Activated CD4-positive, alpha-beta T cell treated with anti-CD3 and anti-CD28 coated beads for 4 hours (primary cell): ENCODE data around the gene C6orf141.

ENCODE experiments used
- DNase-seq, 2 donors: peaks; one replicate each; pipeline ENCODE4 v3.0.0-alpha.2; 2020

The C6orf141 gene

DNA sequence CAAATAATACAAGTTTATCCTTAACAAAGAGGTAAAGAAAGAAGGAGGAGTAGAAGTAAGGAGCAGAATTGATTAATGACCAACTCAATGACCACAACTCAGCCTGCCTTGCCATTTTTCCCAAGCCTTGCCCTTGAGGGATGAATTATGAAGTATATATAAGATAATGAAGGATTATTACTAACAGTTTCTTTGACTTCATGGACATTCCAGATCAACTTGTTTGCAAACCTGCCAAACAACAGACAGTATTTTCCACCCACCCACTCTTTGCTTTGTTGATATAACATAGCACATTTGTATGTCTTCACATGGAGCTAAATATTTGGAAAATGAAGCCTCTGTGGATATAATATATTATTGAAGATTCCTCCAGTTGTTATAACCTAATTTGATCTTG lies 9.9 kb upstream of the C6orf141 start:
- DNase-seq = no peak

DNA sequence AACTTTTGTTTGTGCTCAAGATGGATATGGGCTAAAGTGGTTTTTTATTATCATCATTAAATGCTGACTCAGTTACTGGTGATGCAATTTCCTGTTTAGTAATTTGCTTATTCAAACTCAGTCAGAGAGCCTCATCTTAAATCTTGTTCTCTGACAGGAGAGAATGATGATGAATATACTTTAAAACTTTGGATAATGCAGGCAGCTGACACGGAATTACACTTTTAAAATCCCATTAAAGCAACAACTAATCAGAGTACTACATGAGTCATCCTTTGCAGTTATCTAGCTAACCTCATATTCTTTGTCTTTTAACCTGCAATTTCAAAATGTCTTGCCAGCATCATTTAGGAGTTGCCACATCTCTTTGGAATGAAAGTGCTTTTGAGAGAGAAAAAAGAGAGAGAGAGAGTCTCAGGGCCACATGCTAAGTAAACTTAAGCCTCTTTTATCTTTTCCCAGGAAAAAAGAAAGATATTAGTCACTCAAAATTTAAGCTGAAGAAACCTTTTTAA lies 9.2 kb upstream of the C6orf141 start:
- no peak for DNase-seq

DNA sequence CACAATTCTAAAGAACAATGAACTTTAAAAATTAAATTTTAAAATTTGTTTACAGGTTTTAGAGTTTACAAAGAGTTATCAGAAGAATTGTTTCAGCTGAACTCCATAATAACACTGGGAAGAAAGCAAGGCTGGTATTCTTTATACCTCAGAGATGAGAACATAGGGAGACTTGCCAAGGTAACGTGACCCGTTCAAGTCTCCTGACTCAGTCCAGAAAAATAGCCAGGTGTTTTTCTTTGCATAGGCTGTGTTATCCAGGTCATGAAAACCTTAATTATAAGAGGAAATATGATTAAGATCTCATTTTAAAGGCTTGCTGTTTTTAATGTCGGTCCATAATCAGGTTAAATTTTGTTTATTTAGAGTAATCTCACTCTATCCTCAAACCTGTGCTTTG lies 8.5 kb upstream of the C6orf141 start:
- DNase-seq = no peak

DNA sequence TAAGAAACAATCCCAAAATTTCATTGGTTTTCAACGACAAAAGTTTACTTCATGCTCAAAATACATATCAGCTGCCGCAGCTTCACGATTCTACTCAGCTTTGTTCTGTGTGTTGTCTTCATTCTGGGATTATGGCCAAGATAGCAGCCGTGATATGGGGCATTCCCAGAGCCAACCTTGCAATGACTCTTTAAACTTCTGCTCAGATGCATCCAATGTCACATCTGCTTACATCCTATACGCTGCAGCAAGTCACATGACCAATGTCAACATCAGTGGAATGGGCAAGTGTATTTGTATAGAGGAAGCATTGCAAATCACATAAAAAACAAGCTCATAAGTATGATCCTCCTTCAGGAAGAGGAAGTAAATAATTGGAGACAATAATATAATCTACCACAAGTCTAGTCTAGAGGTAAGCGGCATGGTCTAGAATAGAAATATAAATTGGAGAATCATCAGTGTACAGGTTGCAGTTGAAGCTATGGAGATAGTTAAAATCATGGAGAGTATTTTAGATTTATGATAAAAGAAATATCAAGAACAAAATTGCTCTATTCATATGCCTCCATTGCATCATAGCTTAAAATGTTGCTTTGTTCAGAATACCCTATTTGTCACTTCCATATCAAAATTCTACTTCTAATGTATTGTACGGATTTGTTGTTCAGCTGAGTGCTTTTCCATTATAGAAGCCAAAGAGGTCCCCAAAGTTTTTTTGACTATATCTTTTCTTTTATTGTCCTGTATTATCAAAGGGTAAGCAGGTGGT lies 7.2 kb upstream of the C6orf141 start:
- no peak for DNase-seq

DNA sequence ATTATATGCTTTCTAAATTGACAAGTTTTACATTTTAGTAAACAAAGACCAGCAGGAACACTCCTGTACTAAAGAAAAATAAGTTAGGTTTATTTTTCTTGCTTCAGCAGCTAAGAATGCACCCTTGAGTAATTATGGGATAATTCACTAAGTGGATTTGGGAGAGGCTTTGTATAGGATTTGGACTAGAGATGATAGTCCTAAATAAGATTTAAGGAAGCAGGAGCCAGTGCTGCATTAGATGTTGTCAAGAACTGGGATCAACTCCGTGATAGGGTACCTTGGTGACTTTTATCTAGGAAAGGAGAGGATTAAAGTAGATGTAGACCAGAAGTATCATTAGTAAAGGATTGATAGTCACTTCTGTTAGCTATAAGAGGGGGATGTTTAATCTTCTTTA lies 4.1 kb upstream of the C6orf141 start:
- no peak for DNase-seq

DNA sequence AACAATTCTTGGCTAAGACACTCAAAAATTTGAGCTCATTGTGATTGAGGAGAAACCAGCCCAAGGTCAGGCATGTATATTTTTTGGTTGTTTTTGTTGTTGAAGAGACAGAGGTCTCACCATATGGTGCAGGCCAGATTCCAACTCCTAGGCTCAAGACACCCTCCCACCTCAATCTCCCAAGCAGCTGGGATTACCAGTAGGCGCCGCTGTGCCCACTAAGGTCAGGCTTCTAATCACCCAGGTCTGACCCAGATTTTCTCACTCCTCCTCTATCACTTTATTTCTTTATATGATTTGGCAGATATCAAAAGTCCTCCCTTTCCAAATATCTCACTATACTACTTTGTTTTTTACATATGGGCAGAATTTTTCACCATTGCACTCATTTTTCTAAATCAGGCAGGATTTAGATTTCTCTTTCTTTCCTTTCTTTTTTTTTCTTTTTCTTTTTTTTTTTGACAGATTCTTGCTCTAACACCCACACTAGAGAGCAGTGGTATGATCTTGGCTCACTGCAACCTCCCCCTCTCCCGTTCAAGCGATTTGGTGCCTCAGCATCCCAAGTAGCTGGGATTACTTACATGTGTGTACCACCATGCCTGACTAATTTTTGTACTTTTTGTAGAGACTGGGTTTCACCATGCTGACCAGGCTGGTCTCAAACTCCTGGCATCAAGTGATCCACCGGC lies 1.7 kb upstream of the C6orf141 start:
- DNase-seq = no peak

DNA sequence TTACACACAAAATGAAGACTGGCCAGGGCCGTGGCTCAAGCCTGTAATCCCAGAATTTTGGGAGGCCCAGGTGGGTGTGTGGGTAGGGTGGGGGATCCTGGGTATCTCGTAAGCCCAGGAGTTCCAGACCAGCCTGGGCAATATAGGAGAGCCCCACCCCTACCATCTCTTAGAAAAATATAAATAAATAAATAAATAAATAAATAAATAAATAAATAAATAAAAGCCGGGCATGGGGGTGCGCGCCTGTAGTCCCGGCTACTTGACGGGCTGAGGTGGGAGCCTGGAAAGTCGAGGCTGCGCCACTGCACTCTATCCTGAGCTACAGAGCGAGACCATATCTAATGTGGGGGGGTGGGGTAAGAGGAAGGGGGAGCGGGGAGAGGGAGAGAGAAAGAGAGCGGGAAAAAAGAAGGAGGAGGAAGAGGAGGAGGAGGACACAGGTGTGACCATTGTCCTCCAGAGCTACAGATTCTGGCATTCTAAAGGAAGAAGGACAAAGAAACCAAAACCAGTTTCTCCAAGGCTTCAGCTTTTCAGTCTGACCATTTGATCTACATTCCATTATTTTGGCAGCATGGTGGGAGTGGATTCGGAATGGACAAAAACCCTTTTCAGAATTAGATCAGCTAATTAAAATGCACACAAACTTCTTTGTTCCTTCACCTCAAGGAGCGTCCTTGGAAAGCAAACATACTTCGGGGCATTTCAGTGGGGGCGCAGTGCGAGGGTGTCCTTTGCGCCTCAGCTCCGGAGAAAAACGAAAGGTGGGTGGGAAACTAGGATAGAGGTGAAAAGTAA lies 577 bp upstream of the C6orf141 start:
- no peak for DNase-seq

DNA sequence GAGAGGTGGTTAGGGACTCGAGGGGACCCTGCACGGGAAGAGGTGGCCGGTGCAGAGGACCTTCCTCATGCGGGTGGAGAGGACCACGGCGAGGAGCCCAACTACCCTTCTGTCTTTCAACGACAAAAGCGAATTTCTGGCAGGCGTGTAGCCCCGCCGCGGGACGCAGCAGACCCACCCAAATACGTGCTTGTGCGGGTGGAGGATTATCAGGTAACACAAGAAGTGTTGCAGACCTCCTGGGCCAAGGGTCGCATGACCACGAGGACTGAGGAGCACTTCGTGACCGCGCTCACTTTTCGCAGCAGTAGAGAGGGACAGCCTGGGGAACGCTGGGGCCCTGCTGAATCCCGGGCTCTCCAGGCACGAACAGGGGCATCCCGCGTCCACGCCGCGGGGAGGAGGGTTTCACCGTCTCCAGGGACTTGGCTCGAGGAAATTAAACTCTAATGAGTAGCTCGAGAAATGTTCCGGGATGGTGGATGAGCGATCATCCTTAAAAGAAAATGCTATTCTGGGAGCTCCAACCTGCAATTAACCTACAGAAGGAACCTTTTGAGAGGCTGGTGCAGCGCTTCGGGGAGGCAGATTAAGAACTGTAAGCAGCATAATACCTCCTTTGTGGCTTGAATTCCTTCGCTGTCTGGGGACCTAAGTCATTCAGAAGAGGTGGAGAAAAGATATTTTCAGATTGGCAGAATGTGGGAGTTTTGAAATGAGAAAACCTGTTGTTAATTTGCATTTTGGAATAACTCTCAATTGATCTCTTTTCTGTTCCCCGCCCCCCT lies 804 bp downstream of the C6orf141 start:
- DNase-seq = no peak

DNA sequence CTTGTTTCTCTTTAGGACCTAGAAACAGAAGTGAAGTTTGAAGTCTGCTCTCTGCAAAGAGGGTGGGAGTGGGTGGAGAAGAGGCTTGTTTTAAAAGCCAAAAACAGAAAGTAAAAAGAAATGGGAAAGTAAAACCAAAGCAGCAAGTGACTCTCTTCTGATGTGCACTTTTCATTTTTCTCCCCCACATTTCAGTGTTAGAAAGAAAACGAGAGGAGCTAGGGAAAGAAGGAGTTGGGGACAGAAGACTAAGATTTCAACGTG lies 1.3 kb downstream of the C6orf141 start:
- no peak for DNase-seq

DNA sequence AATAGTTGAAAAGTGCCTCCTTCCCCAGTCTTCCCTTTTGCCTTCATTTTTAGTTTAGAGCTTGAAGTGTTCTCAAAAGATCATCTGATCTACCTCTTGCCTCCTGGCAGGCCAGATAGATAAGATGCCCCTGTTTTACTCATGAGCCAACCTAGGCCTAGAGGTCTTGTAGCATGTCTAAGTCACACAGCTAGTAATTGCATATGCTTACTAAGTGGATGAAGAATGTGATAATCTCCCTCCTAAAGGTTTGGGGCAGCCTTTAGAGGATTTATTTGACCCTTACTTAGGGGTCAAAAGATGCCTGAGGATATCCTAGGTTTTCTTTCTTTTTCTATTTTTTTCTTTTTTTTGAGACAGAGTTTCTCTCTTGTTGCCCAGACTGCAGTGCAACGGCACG lies 2.1 kb downstream of the C6orf141 start:
- DNase-seq = no peak

DNA sequence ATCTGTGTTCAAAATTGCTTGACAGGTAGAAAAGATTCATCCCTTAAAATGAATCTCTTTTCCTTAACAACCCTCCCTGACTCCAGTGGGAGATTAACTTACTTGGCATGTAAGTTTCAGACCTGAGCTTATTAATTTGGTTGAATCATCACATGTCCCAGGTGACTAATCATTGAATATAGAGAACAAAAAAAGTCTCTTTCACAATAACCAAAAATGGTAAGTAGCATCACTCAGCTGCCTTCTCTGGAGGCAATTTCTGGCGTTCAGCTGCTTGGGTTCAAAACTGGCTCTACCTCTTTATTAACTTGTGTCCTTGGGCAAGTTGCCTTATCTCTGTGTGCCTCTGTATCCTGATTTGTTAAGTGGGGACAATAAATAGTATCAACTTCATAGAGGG lies 2.9 kb downstream of the C6orf141 start:
- DNase-seq = no peak

DNA sequence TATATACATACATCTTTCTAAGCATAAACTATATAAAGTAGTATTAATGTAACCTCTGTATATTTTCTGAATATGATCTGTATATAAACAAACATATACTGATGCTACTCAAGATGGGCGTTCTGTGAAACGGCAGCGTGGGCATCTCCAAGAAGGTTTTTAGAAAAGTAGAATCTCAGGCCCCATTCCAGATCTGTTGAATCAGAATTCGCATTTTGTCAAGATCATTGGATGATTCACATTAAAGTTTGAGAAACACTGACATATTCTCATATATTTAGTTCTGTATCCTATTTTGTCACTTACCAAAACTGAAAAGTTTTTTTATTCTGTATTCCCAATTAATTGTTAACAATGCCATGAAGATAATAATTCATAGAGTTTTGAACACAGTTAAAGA lies 5.5 kb downstream of the C6orf141 start:
- no peak for DNase-seq

DNA sequence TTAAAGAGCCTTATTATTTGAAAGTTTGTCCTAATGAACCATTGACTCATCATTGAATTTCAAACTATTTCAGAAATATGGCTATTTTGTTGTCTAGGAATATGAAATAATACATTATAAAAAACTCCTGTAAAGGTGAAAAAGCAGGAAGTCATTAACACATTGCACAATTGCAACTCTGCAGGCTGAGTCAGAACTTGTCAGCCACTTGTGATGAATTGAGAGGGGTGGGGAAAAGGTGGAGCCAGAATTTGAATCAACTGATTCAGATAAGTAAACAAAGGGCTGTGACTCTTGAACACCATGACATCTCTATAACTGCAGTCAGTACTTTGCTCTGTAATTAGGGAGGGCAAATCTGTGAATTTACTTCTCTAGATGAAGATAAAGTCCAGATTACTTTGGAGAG lies 6.0 kb downstream of the C6orf141 start:
- no peak for DNase-seq

DNA sequence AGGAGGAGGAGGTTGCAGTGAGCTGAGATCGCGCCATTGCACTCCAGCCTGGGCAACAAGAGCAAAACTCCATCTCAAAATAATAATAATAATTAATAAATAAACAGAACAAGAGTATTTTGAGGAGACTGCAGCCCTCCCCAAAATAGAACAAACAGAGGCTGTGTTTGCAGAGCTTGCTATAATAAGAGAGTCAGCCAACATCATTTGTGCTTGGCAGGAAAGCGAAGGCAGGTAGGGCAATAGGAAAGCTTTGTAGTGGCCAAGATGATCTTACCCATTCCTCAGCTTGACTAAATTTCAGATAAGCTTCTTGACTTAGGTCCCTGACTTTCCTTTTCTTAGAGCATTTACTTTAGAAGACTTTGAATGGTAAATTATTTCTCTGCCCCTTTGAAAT lies 6.7 kb downstream of the C6orf141 start:
- no peak for DNase-seq

DNA sequence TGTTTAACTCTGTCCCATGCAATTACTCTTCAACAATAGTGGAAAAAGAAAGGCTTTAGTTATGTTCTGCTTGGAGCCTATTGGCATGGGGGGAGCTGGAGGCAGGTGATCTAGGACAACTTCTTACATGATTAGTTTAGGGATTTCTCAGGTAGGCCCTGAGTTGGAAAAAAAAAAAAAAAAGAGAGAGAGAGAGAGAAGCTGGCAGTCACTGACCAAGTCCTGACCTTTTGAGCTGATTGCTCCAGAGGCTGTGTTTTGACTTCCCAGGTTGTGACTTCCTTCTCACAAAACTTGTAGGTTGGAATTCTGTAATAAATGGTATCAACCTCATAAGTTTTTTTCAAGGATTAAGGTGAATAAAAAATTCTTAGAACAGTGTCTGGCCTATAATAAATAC lies 7.8 kb downstream of the C6orf141 start:
- DNase-seq = no peak

DNA sequence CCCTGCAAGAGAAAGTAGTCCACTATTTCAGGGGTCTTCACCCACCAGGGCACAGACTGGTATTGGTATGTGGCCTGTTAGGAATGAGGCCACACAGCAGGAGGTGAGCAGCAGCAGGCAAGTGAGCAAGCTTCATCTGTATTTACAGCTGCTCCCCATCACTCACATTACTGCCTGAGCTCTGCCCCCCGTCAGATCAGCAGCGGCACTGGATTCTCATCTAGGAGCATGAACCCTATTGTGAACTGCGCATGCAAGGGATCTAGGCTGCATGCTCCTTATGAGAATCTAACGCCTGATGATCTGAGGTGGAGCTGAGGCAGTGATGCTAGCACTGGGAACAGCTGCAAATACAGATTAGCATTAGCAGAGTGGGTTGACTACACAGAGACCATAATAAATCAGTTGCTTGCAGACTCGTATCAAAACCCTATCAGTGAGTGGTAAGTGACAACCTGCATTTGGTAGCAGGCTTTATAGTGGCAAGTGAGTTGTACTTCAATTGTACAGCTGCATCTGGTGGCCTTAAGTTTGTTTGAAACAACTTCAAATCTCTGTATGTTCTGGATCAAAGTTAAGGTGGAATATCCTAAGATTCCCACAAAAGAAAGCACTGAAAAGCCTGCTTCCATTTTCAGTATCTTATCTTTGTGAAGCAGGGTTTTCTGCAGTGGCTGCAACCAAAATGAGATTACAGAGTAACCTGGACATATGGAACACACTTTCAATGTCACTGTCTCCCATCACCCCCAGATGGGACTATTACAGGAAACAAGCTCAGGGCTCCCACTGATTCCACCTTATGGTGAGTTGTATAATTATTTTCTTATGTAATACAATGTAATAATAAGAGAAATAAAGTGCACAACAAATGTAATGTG lies 12.8 kb downstream of the C6orf141 start:
- DNase-seq = no peak

DNA sequence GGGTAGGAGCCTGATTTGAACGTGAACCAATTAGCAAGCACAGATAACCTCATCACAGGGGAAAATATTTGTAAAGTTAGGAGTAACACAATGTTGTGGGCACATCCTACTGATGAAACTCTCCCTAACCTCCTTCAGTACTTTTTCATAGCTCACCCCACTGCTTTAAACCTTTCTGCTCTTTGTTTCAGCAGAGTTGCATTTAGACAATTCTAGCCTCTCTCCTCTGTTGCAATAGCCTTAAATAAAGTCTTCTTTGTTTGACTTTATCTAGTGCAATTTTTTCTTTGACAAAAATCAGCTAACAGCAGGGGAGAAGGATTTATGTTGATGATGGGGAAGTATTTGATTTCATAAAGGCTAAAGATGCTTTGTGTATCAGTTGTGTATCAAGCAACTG lies 14.1 kb downstream of the C6orf141 start:
- no peak for DNase-seq

DNA sequence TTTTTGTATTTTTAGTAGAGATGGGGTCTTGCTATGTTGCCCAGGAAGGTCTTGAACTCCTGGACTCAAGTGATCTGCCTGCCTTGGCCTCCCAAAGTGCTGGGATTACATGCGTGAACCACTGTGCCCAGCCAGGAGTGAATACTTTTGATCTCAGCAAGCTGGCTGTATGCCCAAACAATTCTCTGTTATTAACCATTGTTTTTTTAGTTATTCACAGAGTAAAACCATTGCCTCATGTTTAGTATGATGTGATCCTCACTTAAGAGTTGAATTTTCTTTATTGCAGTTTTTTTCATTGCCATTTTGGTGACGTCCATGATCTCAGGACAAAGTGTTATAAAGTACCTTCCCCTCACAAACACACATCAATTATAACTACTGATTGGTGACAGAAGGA lies 14.8 kb downstream of the C6orf141 start:
- no peak for DNase-seq

DNA sequence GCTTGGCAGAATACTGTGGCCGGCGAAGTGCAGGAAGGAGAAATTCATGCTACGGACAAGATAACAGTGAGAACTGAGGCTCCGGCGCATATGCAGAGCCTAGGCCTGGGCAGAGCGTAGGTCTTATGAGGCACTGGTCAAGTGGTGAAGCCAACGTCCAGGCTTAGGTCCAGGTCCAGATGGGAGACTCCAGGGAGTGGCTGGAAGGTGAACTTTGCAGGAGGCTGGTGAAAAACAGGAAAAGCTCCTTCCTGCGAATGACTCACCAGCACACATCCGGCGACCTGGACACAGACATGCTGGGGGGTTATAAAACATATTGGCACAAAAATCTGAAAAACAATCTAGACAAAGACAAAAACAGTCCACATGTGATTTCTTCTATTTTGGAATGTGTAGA lies 15.4 kb downstream of the C6orf141 start:
- DNase-seq = no peak

DNA sequence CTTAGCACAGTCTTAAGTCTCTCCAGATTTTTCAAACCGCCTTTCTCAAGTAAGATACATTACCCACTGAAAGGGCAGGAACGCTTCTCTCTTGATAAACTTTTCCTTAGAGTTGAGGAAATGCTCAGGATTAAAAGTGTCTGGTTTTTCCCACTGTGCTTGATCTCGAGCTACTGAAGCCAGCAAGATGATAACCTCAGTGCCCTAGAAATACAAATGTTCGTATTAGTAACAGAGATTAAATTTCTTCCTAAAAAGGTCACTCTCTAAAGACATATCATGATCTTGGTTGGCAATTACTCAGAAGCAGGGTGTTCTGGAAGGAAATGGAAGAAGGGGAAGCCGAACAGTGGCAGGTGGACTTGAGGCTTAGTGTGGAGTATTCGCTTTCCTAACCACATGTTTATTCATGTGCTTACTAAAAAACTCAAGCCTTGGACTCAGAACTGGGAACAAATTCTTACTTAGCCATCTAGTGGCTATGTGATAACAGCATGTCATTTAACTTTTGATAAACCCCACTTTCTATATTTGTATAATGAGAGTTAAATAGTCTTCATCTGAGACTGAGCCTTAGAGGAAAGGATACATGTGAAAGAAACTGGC lies 20.1 kb downstream of the C6orf141 start:
- DNase-seq = no peak

DNA sequence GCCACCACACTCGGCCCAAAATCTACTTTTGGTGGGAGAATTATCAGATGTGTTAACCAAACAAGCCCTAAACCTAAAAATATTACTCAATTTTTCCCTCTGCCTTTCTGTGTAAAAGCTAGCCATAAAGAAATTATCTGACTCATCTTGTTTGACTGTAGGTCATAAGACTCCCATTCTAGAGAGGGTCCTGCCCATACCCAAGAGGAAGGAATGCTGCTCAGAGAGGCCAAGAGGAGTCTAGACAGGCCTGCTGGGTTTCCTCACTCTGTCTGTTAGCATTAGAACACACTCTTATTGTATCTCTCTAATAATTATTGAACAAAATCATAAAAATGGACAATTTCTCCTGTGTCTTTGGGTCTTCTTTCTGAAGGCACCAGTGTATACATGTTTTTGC lies 26.1 kb downstream of the C6orf141 start:
- no peak for DNase-seq

DNA sequence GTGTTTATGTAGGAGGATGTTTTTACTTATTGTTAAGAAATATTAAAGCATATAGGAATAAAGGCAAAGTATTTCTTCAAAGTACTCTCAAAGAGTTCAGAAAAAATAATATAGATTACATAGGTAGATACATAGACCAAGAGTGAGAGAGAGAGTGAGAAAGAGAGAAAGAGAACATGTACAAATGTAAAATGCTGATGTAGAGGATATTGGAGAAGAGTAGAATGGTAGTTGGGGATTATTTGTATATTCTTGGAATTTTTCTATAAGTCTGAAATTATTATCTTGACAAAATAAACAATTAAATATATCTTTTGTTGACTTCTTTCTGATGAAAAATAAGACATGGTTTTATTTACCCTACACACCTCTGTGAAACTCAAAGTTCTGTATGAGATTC lies 29.2 kb downstream of the C6orf141 start:
- no peak for DNase-seq
